Ishikawa (cell line): ENCODE data around the gene NOX3.

Experiments
- TAF1 ChIP-seq: IDR thresholded peaks from 2 replicates; pipeline ENCODE4 v1.6.1; 2012; ENCODE audit warnings: low read depth, mild to moderate bottlenecking
- TF ChIP-seq, protein P1 (sequence below): IDR thresholded peaks from 2 replicates; pipeline ENCODE4 v1.6.1; 2012; ENCODE audit warnings: low read depth, mild to moderate bottlenecking

DNA sequence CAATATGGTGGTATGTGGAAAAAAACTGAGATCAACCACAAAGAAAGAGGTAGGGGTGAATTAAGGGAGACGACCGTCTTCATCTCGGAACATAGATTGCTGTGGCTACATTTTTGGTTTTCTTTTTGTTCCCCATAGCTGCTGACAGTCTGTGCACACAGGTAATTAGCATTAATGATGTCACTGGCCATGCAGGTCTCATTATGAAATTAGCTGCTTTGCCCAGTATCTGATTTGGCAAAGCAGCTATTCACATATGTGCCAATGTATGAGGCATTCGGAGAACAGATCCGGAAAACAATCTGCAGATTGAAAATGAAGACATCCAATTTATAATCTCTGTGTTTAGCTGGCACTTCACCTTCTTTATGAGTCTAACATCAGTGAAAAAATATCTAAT is 13.1 kb downstream of the NOX3 start:
- TF ChIP-seq, protein P1, sequence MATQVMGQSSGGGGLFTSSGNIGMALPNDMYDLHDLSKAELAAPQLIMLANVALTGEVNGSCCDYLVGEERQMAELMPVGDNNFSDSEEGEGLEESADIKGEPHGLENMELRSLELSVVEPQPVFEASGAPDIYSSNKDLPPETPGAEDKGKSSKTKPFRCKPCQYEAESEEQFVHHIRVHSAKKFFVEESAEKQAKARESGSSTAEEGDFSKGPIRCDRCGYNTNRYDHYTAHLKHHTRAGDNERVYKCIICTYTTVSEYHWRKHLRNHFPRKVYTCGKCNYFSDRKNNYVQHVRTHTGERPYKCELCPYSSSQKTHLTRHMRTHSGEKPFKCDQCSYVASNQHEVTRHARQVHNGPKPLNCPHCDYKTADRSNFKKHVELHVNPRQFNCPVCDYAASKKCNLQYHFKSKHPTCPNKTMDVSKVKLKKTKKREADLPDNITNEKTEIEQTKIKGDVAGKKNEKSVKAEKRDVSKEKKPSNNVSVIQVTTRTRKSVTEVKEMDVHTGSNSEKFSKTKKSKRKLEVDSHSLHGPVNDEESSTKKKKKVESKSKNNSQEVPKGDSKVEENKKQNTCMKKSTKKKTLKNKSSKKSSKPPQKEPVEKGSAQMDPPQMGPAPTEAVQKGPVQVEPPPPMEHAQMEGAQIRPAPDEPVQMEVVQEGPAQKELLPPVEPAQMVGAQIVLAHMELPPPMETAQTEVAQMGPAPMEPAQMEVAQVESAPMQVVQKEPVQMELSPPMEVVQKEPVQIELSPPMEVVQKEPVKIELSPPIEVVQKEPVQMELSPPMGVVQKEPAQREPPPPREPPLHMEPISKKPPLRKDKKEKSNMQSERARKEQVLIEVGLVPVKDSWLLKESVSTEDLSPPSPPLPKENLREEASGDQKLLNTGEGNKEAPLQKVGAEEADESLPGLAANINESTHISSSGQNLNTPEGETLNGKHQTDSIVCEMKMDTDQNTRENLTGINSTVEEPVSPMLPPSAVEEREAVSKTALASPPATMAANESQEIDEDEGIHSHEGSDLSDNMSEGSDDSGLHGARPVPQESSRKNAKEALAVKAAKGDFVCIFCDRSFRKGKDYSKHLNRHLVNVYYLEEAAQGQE = no peak
- TF ChIP-seq TAF1 = no peak
